ENCODE measurements around the gene CELF5. TPM values are rescaled to one million over a fixed set of nuclear protein-coding genes. Genes with fewer than 3 reads are reported as not detected.

The CELF5 gene
- total and polyA plus RNA-seq, 9 of the 15 experiments (the other 6 are each of a cell fraction or from before 2014, with no cell fraction given) = 0.01 to 0.56 (median 0.22) TPM

DNA sequence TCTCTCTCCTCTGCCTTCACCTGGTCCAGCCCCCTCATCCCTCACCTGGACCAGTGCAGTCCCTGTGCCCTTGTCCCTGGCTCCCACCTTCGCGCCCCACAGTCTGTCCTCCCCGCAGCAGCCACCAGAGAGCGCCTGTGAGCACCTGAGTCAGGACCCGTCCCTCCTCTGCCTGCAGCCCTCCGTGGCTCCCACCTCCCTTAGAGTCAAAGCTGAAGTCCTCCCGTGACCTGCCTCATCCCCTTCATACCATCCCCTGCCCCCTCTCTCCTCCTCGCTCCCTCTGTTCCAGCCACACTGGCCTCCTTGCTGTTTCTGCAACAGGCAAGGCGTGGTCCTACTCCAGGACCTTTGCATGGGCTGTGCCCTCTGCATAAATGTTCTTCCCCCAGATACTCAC, 10.3 kb downstream of the CELF5 start (continued):
- no peak for TF ChIP-seq SUPT5H (IDR thresholded peaks at IDR 0.05)
- TF ChIP-seq FUS (optimal IDR thresholded peaks at IDR 0.05; ENCODE audit: low read depth, low read length) = no peak
- TF ChIP-seq REST (IDR thresholded peaks at IDR 0.05; ENCODE audit: borderline replicate concordance) = peak; percentile 16; the same call in 1 of the 2 replicates
- no peak for TF ChIP-seq REST (CRISPR knock-in tag; IDR thresholded peaks at IDR 0.05; ENCODE audit: low read depth)
- no peak for TF ChIP-seq SMAD2 (IDR thresholded peaks at IDR 0.05; ENCODE audit: low read depth, low read length)
- no peak for TF ChIP-seq LCOR (CRISPR knock-in tag; IDR thresholded peaks at IDR 0.05)
- TF ChIP-seq TFAM (CRISPR knock-in tag; conservative IDR thresholded peaks at IDR 0.05) = no peak
- no peak for TF ChIP-seq CREB1 (IDR thresholded peaks at IDR 0.05)
- no peak for TF ChIP-seq CREB1 (CRISPR knock-in tag; IDR thresholded peaks at IDR 0.05)
- no peak for TF ChIP-seq ATF2 (CRISPR knock-in tag; IDR thresholded peaks at IDR 0.05)
- no peak for TF ChIP-seq ZNF311 (CRISPR knock-in tag; IDR thresholded peaks at IDR 0.05)
- no peak for TF ChIP-seq NFXL1 (CRISPR knock-in tag; IDR thresholded peaks at IDR 0.05)
- peak in 1 of 2 experiments; percentile 74; a peak in 2 of 4 replicates for TF ChIP-seq RCOR1 (IDR thresholded peaks at IDR 0.05; ENCODE audit: borderline replicate concordance in 1 of 2, low read depth in 2 of 2, low read length in 2 of 2)
- no peak for TF ChIP-seq AFF4 (CRISPR knock-in tag; IDR thresholded peaks at IDR 0.05)

All from K562 (cell line).